Calu3 (cell line): Measurements from ENCODE around the gene PXMP2. TPM values are rescaled to one million over a fixed set of nuclear protein-coding genes. Genes with fewer than 3 reads are reported as not detected.

Experiments
- BruUV-seq: library from RNA; stranded (reverse); fragments of 400-500 nt; replicated peaks from 2 replicates; lab custom pipeline; 2021; lab: Mats Ljungman, UMichigan
- CTCF ChIA-PET: fragments of 300-600 bp; sonication (Branson Sonifier 250); formaldehyde crosslinking; loops from one replicate; lab custom pipeline; 2022; ENCODE audit warnings: antibody characterized with exemption; lab: Charles Lee
- DNase-seq: peaks from one replicate; pipeline ENCODE4 v3.0.0; 2022
- H3K27ac Mint-ChIP-seq: one replicate; pipeline ENCODE4 v1.8.0; 2022; ENCODE audit warnings: mixed read lengths; ENCODE audit not compliant: unreplicated experiment
- H3K27me3 Mint-ChIP-seq: one replicate; pipeline ENCODE4 v1.8.0; 2022; ENCODE audit warnings: mixed read lengths; ENCODE audit not compliant: unreplicated experiment
- H3K36me3 Mint-ChIP-seq: one replicate; pipeline ENCODE4 v1.8.0; 2022; ENCODE audit warnings: mild to moderate bottlenecking, moderate library complexity, mixed read lengths; ENCODE audit not compliant: insufficient read depth, unreplicated experiment
- H3K4me1 Mint-ChIP-seq: one replicate; pipeline ENCODE4 v1.8.0; 2022; ENCODE audit warnings: mild to moderate bottlenecking, low read depth, mixed read lengths; ENCODE audit not compliant: unreplicated experiment
- H3K4me3 Mint-ChIP-seq: one replicate; pipeline ENCODE4 v1.8.0; 2022; ENCODE audit warnings: mild to moderate bottlenecking, low read depth, moderate library complexity, mixed read lengths; ENCODE audit not compliant: unreplicated experiment
- H3K9me3 Mint-ChIP-seq: one replicate; pipeline ENCODE4 v1.8.0; 2022; ENCODE audit warnings: low read depth, mixed read lengths; ENCODE audit not compliant: unreplicated experiment
- intact Hi-C: fragments of 100-400 bp; cut with micrococcal nuclease; formaldehyde crosslinking; loops from one replicate; pipeline ENCODE4 v1.10.0; 2022; ENCODE audit not compliant: unreplicated experiment
- total RNA-seq: library from RNA; stranded (reverse); gene quantifications from 2 replicates; pipeline ENCODE4 v1.2.3, GENCODE V29; 2022
- TF ChIP-seq, protein P1 (sequence below): fragments of 200-600 bp; IDR thresholded peaks from one replicate; pipeline ENCODE4 v1.8.0; 2022; ENCODE audit warnings: antibody characterized with exemption; ENCODE audit not compliant: unreplicated experiment

The PXMP2 gene
- total RNA-seq, 1 experiment from 2014 or later: 41.9 TPM

DNA sequence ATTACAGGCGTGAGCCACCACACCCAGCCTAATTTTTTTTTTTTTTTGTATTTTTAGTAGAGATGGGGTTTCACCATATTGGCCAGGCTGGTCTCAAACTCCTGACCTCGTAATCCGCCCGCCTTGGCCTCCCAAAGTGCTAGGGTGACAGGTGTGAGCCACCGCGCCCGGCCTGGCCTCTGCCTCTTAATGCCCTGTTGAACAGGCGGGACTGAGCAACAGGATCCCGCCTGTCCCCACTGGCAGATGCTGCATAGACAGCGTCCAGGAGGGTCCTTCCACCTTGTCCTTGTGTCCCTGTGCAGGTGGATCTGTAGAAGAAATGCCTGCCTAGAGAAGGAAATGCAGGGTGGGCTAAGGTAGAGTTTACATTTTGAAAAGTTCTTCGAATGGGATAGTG is 29.0 kb downstream of the PXMP2 start:
- DNase-seq: no peak
- Mint-ChIP-seq H3K27me3 (no peaks in the 10 kb centered on the region), H3K36me3 (peaks cover 97% of the 10 kb centered on the region), H3K27ac (no peak overlapping the region), H3K9me3 (no peaks in the 10 kb centered on the region), H3K4me1 (no peaks in the 10 kb centered on the region), H3K4me3 (no peak overlapping the region)
- CTCF ChIA-PET: no interaction called here
- TF ChIP-seq, protein P1, sequence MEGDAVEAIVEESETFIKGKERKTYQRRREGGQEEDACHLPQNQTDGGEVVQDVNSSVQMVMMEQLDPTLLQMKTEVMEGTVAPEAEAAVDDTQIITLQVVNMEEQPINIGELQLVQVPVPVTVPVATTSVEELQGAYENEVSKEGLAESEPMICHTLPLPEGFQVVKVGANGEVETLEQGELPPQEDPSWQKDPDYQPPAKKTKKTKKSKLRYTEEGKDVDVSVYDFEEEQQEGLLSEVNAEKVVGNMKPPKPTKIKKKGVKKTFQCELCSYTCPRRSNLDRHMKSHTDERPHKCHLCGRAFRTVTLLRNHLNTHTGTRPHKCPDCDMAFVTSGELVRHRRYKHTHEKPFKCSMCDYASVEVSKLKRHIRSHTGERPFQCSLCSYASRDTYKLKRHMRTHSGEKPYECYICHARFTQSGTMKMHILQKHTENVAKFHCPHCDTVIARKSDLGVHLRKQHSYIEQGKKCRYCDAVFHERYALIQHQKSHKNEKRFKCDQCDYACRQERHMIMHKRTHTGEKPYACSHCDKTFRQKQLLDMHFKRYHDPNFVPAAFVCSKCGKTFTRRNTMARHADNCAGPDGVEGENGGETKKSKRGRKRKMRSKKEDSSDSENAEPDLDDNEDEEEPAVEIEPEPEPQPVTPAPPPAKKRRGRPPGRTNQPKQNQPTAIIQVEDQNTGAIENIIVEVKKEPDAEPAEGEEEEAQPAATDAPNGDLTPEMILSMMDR: no peak
- BruUV-seq: no TSS peak
- intact Hi-C loops: no loop called here

GRCh38 chr12:132717011-132717410 is 29.6 kb downstream of the PXMP2 start:
- CTCF ChIA-PET: interaction anchor here (0.6 kb wide), 1 partner anchor 8 kb away, joined by 3 read pairs; no protein-coding TSS in a partner anchor
- H3K9me3 Mint-ChIP-seq: no peaks in the 10 kb centered on the region
- TF ChIP-seq, protein P1: no peak
- peaks cover 97% of the 10 kb centered on the region for H3K36me3 Mint-ChIP-seq
- no peak overlapping the region for H3K4me3 Mint-ChIP-seq
- no peaks in the 10 kb centered on the region for H3K4me1 Mint-ChIP-seq
- intact Hi-C loops: no loop called here
- H3K27me3 Mint-ChIP-seq: no peaks in the 10 kb centered on the region
- H3K27ac Mint-ChIP-seq: peak overlapping the region; percentile 54
- no peak for DNase-seq
- no TSS peak for BruUV-seq

DNA sequence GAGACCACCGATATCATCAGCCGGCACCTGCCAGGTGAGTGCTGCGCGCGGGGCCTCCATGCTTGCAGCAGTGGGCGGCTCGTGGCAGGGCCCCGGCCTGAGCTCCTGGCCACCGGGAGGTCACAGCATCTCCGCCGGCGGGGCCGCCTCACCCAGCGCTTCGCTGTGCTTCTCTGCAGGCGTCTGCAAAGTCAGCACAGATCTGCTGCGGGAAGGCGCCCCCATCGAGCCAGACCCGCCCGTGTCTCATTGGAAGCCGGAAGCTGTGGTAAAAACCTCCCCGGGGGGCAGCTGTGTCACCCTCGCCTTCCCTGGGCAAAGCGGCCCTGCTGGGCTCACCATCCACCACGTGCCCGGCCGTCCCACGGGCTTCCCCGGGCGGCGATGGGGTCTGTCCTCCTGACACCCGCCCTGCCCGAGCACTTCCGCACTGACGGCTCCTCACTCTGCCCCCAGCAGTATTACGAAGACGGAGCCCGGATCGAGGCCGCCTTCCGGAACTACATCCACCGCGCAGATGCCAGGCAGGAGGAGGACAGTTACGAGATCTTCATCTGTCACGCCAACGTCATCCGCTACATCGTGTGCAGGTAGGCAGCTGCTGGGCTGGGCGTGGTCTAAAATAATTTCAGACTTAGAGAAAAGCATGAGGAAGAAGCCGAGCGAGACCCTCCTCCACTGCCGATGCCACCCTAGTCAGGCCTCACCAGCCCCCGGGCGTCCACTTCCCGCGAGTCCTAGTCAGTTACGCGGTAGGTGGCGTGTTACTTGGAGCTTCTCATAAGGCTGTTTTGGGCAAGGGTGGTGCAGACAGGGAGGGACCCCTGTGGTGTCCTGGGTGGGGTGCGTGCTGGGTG is 30.4 kb downstream of the PXMP2 start:
- no peaks in the 10 kb centered on the region for H3K4me1 Mint-ChIP-seq
- no peaks in the 10 kb centered on the region for H3K27me3 Mint-ChIP-seq
- no peak overlapping the region for H3K4me3 Mint-ChIP-seq
- TF ChIP-seq, protein P1: no peak
- peaks cover 97% of the 10 kb centered on the region for H3K36me3 Mint-ChIP-seq
- CTCF ChIA-PET: no interaction called here
- intact Hi-C loops: no loop called here
- no peak for DNase-seq
- no peak overlapping the region for H3K27ac Mint-ChIP-seq
- no TSS peak for BruUV-seq
- H3K9me3 Mint-ChIP-seq: no peaks in the 10 kb centered on the region

DNA sequence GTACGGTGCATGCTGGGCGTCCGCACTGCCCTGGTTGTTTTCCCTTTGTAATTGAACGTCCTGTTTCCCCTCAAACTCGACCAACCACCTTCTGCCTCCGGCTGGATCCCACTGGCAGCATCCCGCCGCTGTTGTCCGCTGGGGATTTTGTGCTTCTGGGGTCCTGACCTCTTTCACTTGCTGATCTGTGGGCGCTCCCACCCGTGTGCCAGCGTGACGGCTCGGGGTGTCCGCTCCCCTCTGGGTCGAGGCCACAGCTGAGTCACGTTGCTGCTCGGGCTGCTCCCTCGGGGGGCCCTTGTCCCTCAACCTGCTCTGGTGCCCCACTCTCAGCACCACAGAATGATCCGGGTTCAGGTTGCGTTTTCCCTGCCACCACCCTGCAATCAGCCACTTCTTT is 31.3 kb downstream of the PXMP2 start:
- intact Hi-C loops: no loop called here
- no TSS peak for BruUV-seq
- TF ChIP-seq, protein P1: no peak
- CTCF ChIA-PET: no interaction called here
- Mint-ChIP-seq H3K27ac (peak overlapping the region; percentile 25), H3K4me1 (no peaks in the 10 kb centered on the region), H3K27me3 (no peaks in the 10 kb centered on the region), H3K36me3 (peaks cover 99% of the 10 kb centered on the region), H3K9me3 (no peaks in the 10 kb centered on the region), H3K4me3 (no peak overlapping the region)
- no peak for DNase-seq
